TTC549 (cell line): ENCODE data around the gene FGF7.
"Not testable (repeated sequence)": the region's sequence is repeated elsewhere in the genome, so short reads cannot be mapped to it uniquely, and the experiment has no call there.

Experiments used
- FAIRE-seq: peaks from 2 replicates; lab custom pipeline; 2012; peaks lifted over from hg19 to GRCh38; lab: Jason Lieb, UNC

FGF7 gene

GRCh38 chr15:49439678-49440395 is 16.8 kb downstream of the FGF7 start:
- no peak for FAIRE-seq

GRCh38 chr15:49441356-49441755 is 18.3 kb downstream of the FGF7 start:
- no peak for FAIRE-seq

GRCh38 chr15:49441816-49442215 is 18.8 kb downstream of the FGF7 start:
- FAIRE-seq, result no peak

- no peak for FAIRE-seq
Observed at GRCh38 chr15:49452595-49452994, 29.6 kb downstream of the FGF7 start.

- no peak for FAIRE-seq
Observed at GRCh38 chr15:49456166-49456565, 33.1 kb downstream of the FGF7 start.

GRCh38 chr15:49458145-49458544 is 35.1 kb downstream of the FGF7 start:
- FAIRE-seq, result no peak

GRCh38 chr15:49460411-49460941 is 37.4 kb downstream of the FGF7 start:
- no peak for FAIRE-seq

- FAIRE-seq, result no peak
Observed at GRCh38 chr15:49462232-49462844, 39.3 kb downstream of the FGF7 start.

GRCh38 chr15:49464522-49464921 is 41.5 kb downstream of the FGF7 start:
- no peak for FAIRE-seq

- no peak for FAIRE-seq
Observed at GRCh38 chr15:49466119-49466518, 43.1 kb downstream of the FGF7 start.

GRCh38 chr15:49467746-49468480 is 44.9 kb downstream of the FGF7 start:
- FAIRE-seq, result no peak

GRCh38 chr15:49468481-49468839 is 45.4 kb downstream of the FGF7 start:
- FAIRE-seq, result no peak

- not testable (repeated sequence) for FAIRE-seq
Observed at GRCh38 chr15:49471248-49471647, 48.2 kb downstream of the FGF7 start.

- no peak for FAIRE-seq
Observed at GRCh38 chr15:49471733-49472132, 48.7 kb downstream of the FGF7 start.

- FAIRE-seq, result no peak
Observed at GRCh38 chr15:49472338-49472737, 49.3 kb downstream of the FGF7 start.

GRCh38 chr15:49473031-49473430 is 50.0 kb downstream of the FGF7 start:
- FAIRE-seq, result no peak

GRCh38 chr15:49478021-49478420 is 55.0 kb downstream of the FGF7 start:
- not testable (repeated sequence) for FAIRE-seq

- not testable (repeated sequence) for FAIRE-seq
Observed at GRCh38 chr15:49478982-49479381, 55.9 kb downstream of the FGF7 start.

GRCh38 chr15:49485401-49485800 is 62.4 kb downstream of the FGF7 start:
- FAIRE-seq, result not testable (repeated sequence)

- FAIRE-seq, result no peak
Observed at GRCh38 chr15:49490966-49491365, 67.9 kb downstream of the FGF7 start.

GRCh38 chr15:49492151-49492550 is 69.1 kb downstream of the FGF7 start:
- no peak for FAIRE-seq

- no peak for FAIRE-seq
Observed at GRCh38 chr15:49492830-49493229, 69.8 kb downstream of the FGF7 start.

GRCh38 chr15:49494842-49495241 is 71.8 kb downstream of the FGF7 start:
- no peak for FAIRE-seq
